DND-41 (cell line): ENCODE data around the gene PHF1.

Experiments used
- EZH2 ChIP-seq: IDR thresholded peaks from 3 replicates; pipeline ENCODE4 v1.6.1; 2012; ENCODE audit warnings: borderline replicate concordance, low read depth, mild to moderate bottlenecking, moderate library complexity, low read length, inconsistent platforms; ENCODE audit not compliant: severe bottlenecking
- TF ChIP-seq, protein P1 (sequence below): IDR thresholded peaks from 2 replicates; pipeline ENCODE4 v1.5.1; 2012; ENCODE audit warnings: borderline replicate concordance, low read length, moderate library complexity, mild to moderate bottlenecking; ENCODE audit not compliant: poor library complexity, severe bottlenecking; ENCODE audit errors: extremely low read depth

DNA sequence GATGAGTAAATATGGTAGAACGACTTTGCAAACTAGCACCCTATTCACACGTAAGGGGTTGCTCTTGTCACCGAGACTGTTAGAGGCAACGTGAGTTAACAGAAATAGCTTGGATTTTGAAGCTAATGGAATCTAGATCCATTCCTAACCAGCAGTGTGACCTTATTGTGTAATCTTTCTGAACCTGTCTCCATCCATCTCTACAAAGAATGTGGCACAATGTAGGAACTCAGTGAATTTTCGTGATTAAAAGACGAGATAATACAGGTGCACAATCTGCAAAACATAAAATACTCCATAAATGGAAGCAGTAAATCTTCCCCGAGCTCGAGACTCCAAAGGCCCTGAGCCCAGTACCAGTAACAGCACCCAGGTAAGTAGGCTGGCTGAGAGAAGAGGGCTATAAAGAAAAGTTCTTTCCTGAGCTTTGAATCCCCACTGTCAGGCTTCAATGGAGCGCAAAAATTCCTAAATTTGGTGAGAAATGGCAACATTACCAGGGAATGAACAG, 20.0 kb upstream of the PHF1 start:
- TF ChIP-seq, protein P1, sequence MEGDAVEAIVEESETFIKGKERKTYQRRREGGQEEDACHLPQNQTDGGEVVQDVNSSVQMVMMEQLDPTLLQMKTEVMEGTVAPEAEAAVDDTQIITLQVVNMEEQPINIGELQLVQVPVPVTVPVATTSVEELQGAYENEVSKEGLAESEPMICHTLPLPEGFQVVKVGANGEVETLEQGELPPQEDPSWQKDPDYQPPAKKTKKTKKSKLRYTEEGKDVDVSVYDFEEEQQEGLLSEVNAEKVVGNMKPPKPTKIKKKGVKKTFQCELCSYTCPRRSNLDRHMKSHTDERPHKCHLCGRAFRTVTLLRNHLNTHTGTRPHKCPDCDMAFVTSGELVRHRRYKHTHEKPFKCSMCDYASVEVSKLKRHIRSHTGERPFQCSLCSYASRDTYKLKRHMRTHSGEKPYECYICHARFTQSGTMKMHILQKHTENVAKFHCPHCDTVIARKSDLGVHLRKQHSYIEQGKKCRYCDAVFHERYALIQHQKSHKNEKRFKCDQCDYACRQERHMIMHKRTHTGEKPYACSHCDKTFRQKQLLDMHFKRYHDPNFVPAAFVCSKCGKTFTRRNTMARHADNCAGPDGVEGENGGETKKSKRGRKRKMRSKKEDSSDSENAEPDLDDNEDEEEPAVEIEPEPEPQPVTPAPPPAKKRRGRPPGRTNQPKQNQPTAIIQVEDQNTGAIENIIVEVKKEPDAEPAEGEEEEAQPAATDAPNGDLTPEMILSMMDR: no peak
- TF ChIP-seq EZH2: no peak
